Mammary epithelial cell (primary cell): Measurements from ENCODE around the gene CLDN24.

Source experiments
- CTCF ChIP-seq, 2 donors: IDR thresholded peaks in 1 of 2; conservative IDR thresholded peaks in 1 of 2; 2 replicates each; pipeline ENCODE4 v1.5.1; 2011 to 2012; ENCODE audit warnings: inconsistent platforms in 2 of 2, low read length in 2 of 2, mild to moderate bottlenecking in 2 of 2, control low read depth in 1 of 2, low read depth in 1 of 2; ENCODE audit not compliant: insufficient read depth in 1 of 2; ENCODE audit errors: extremely low read depth in 1 of 2
- EZH2 ChIP-seq: IDR thresholded peaks from 2 replicates; pipeline ENCODE4 v1.6.1; 2012; ENCODE audit warnings: low read length, inconsistent platforms, borderline replicate concordance

- TF ChIP-seq CTCF (conservative IDR thresholded peaks at IDR 0.05 in 1 of 2, IDR thresholded peaks at IDR 0.05 in 1 of 2; ENCODE audit: extremely low read depth in 1 of 2, insufficient read depth in 1 of 2, low read depth in 1 of 2, low read length in 2 of 2), result no peak
- TF ChIP-seq EZH2, result no peak
These were observed 37.9 kb downstream of the CLDN24 start for GRCh38 chr4:183284258-183284785.
